Umbilical cord (tissue), 2 donors: ENCODE measurements around the gene TSPY2. TPM values are rescaled to one million over a fixed set of nuclear protein-coding genes. Genes with fewer than 3 reads are reported as not detected.
"Not testable (repeated sequence)": the region's sequence is repeated elsewhere in the genome, so short reads cannot be mapped to it uniquely, and the experiment has no call there.

ENCODE experiments used
- DNase-seq: peaks from one replicate; pipeline ENCODE4 v3.0.0-alpha.2; 2015; ENCODE audit warnings: low spot score
- total RNA-seq: library from RNA; depleted of rRNA; stranded (reverse); fragments of >200 nt; gene quantifications from one replicate; pipeline ENCODE4 v1.2.3, GENCODE V29; 2014; ENCODE audit warnings: low replicate concordance; ENCODE audit not compliant: insufficient read depth

TSPY2 gene
- total RNA-seq, result 14.7 TPM

- DNase-seq, result not testable (repeated sequence)
Measured at GRCh38 chrY:6245923-6246322, at the start of gene TSPY2. Gene TSPY2, plus strand, starts transcription at chrY:6246223. Its CDS starts 46 bp downstream, at chrY:6246269.

GRCh38 chrY:6209565-6209964, 36.5 kb upstream of the TSPY2 start:
- peak; percentile 3 for DNase-seq

- DNase-seq, result not testable (repeated sequence)
Measured at GRCh38 chrY:6217045-6217444, 29.0 kb upstream of the TSPY2 start.

GRCh38 chrY:6269839-6270238, 23.8 kb downstream of the TSPY2 start:
- not testable (repeated sequence) for DNase-seq
